Measurements from ENCODE around the gene PLXDC2. TPM values are rescaled to one million over a fixed set of nuclear protein-coding genes. Genes with fewer than 3 reads are reported as not detected.

The PLXDC2 gene
- total RNA-seq, 5 donors from 2014 or later (not counting 1 experiment from before 2014, with no cell fraction given): 0.49 to 1.1 (median 0.56) TPM

GRCh38 chr10:20254078-20254477 lies 437.8 kb downstream of the PLXDC2 start:
- H3K27me3 Mint-ChIP-seq: no peaks in the 10 kb centered on the region
- CTCF ChIA-PET: no interaction called here
- H3K36me3 Mint-ChIP-seq: no peaks in the 10 kb centered on the region
- Histone ChIP-seq H3K4me3 (ENCODE audit: control insufficient read depth in 1 of 2, extremely low read depth in 1 of 2, low read length in 1 of 2) (no peak overlapping the region), H3K36me3 (ENCODE audit: control insufficient read depth in 2 of 2, extremely low read depth in 1 of 2, insufficient read depth in 1 of 2, low read length in 1 of 2) (no peaks in the 10 kb centered on the region), H3K9me3 (no peaks in the 10 kb centered on the region), H3K27ac (ENCODE audit: low read length) (no peak overlapping the region), H3K4me1 (ENCODE audit: control insufficient read depth in 1 of 2, extremely low read depth in 1 of 2, insufficient read depth in 2 of 2, low read length in 2 of 2) (no peaks in the 10 kb centered on the region), H3K27me3 (replicated peaks in 1 of 2; ENCODE audit: control insufficient read depth in 2 of 2, extremely low read depth in 1 of 2, insufficient read depth in 2 of 2, low read length in 1 of 2) (no peaks in the 10 kb centered on the region)
- H3K4me3 Mint-ChIP-seq: no peak overlapping the region
- H3K9me3 Mint-ChIP-seq: peaks cover 0 to 13% (median 9%) of the 10 kb centered on the region in 3 donors
- ATAC-seq (replicated peaks in 1 of 4) (no peak), DNase-seq (no peak)
- no peak overlapping the region for H3K27ac Mint-ChIP-seq
- no CpG with 5 or more reads among the region's 3 CpGs for WGBS (ENCODE audit: insufficient coverage)
- no peaks in the 10 kb centered on the region for H3K4me1 Mint-ChIP-seq
- POLR2A ChIA-PET: no interaction called here

GRCh38 chr10:20254497-20254896 lies 438.3 kb downstream of the PLXDC2 start:
- Histone ChIP-seq H3K27ac (ENCODE audit: low read length) (no peak overlapping the region), H3K4me3 (ENCODE audit: control insufficient read depth in 1 of 2, extremely low read depth in 1 of 2, low read length in 1 of 2) (no peak overlapping the region), H3K4me1 (ENCODE audit: control insufficient read depth in 1 of 2, extremely low read depth in 1 of 2, insufficient read depth in 2 of 2, low read length in 2 of 2) (no peaks in the 10 kb centered on the region), H3K9me3 (no peaks in the 10 kb centered on the region), H3K36me3 (ENCODE audit: control insufficient read depth in 2 of 2, extremely low read depth in 1 of 2, insufficient read depth in 1 of 2, low read length in 1 of 2) (no peaks in the 10 kb centered on the region), H3K27me3 (replicated peaks in 1 of 2; ENCODE audit: control insufficient read depth in 2 of 2, extremely low read depth in 1 of 2, insufficient read depth in 2 of 2, low read length in 1 of 2) (no peaks in the 10 kb centered on the region)
- Mint-ChIP-seq H3K9me3 (peaks cover 0 to 14% (median 7%) of the 10 kb centered on the region in 3 donors), H3K27me3 (no peaks in the 10 kb centered on the region), H3K4me1 (no peaks in the 10 kb centered on the region), H3K4me3 (no peak overlapping the region), H3K36me3 (no peaks in the 10 kb centered on the region), H3K27ac (no peak overlapping the region)
- ATAC-seq (replicated peaks in 1 of 4): no peak
- DNase-seq: no peak
- ChIA-PET POLR2A (no interaction called here), CTCF (no interaction called here)
- WGBS (ENCODE audit: insufficient coverage): no CpG with 5 or more reads among the region's 1 CpG

DNA sequence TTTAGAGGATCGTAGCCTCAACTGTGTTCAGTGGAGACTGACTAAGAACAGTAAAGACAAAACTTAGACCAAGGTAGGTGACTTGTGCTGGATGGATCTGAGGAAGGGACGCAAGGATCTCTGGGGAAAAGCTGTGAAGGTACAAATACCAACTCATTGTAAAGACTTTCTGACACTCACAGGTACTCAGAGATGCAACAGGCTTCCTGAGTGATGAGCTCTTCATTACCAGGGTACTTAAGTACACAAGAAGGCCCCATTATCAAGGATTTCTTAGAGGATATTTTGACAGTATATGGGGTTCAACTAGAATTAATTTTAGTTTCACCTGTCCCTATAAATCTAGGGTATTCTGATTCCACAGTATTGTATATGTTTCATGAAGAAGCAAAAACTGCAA lies 440.7 kb downstream of the PLXDC2 start:
- no peak overlapping the region for H3K27ac Mint-ChIP-seq
- WGBS (ENCODE audit: insufficient coverage): no CpG with 5 or more reads among the region's 2 CpGs
- H3K36me3 ChIP-seq (ENCODE audit: control insufficient read depth in 2 of 2, extremely low read depth in 1 of 2, insufficient read depth in 1 of 2, low read length in 1 of 2): no peaks in the 10 kb centered on the region
- DNase-seq (no peak), ATAC-seq (replicated peaks in 1 of 4) (no peak)
- no peaks in the 10 kb centered on the region for H3K27me3 Mint-ChIP-seq
- H3K9me3 Mint-ChIP-seq: peaks cover 6 to 28% (median 6%) of the 10 kb centered on the region in 3 donors
- no peaks in the 10 kb centered on the region for H3K9me3 ChIP-seq
- H3K4me1 Mint-ChIP-seq: no peaks in the 10 kb centered on the region
- no peak overlapping the region for H3K4me3 Mint-ChIP-seq
- no peak overlapping the region for H3K27ac ChIP-seq (ENCODE audit: low read length)
- no peaks in the 10 kb centered on the region for H3K4me1 ChIP-seq (ENCODE audit: control insufficient read depth in 1 of 2, extremely low read depth in 1 of 2, insufficient read depth in 2 of 2, low read length in 2 of 2)
- no peak overlapping the region for H3K4me3 ChIP-seq (ENCODE audit: control insufficient read depth in 1 of 2, extremely low read depth in 1 of 2, low read length in 1 of 2)
- CTCF ChIA-PET: no interaction called here
- H3K27me3 ChIP-seq (replicated peaks in 1 of 2; ENCODE audit: control insufficient read depth in 2 of 2, extremely low read depth in 1 of 2, insufficient read depth in 2 of 2, low read length in 1 of 2): no peaks in the 10 kb centered on the region
- no peaks in the 10 kb centered on the region for H3K36me3 Mint-ChIP-seq
- POLR2A ChIA-PET: no interaction called here

DNA sequence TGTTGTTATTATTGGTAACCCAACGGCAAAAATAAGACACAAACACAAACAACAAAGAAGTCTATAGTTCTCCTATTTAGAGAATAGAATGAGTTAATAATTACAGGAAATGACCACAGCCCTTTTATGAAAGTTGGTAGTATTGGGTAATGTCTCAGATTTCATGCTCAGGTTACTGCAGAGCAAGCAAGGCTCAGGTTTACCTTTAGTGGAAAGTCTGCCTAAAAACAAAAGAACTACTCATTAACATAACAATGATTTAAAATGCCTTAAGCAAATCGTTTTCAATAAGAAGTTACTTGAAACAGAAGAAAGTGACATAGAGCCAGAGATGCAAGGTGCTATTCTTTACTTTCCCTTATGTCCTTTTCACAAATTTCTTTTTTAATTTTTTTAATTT lies 441.2 kb downstream of the PLXDC2 start:
- ChIA-PET CTCF (no interaction called here), POLR2A (no interaction called here)
- WGBS (ENCODE audit: insufficient coverage): no CpG with 5 or more reads among the region's 2 CpGs
- Histone ChIP-seq H3K4me3 (ENCODE audit: control insufficient read depth in 1 of 2, extremely low read depth in 1 of 2, low read length in 1 of 2) (no peak overlapping the region), H3K27ac (ENCODE audit: low read length) (no peak overlapping the region), H3K4me1 (ENCODE audit: control insufficient read depth in 1 of 2, extremely low read depth in 1 of 2, insufficient read depth in 2 of 2, low read length in 2 of 2) (no peaks in the 10 kb centered on the region), H3K27me3 (replicated peaks in 1 of 2; ENCODE audit: control insufficient read depth in 2 of 2, extremely low read depth in 1 of 2, insufficient read depth in 2 of 2, low read length in 1 of 2) (no peaks in the 10 kb centered on the region), H3K9me3 (no peaks in the 10 kb centered on the region), H3K36me3 (ENCODE audit: control insufficient read depth in 2 of 2, extremely low read depth in 1 of 2, insufficient read depth in 1 of 2, low read length in 1 of 2) (no peaks in the 10 kb centered on the region)
- DNase-seq: no peak
- Mint-ChIP-seq H3K9me3 (peaks cover 6 to 28% (median 6%) of the 10 kb centered on the region in 3 donors), H3K4me3 (no peak overlapping the region), H3K27ac (no peak overlapping the region), H3K27me3 (no peaks in the 10 kb centered on the region), H3K36me3 (no peaks in the 10 kb centered on the region), H3K4me1 (no peaks in the 10 kb centered on the region)
- ATAC-seq (replicated peaks in 1 of 4): no peak

DNA sequence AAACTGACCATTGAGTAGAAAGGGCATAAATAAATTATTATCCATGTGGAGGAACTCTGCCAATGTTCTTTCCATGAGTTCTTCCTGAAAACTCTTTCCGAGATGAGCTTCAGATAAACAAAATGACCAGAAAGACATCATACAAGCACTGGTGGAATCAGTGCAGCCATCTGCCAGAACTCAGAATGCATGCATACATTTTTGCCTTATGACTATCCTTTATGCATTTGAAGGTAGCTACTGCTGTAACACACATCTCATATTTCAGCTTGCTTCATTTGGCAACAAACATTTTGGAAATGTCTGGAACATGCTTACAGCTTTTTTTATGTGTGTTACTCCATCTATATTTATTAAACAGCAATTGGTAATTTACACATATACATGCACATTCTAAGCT lies 448.9 kb downstream of the PLXDC2 start:
- CTCF ChIA-PET: no interaction called here
- H3K27me3 Mint-ChIP-seq: no peaks in the 10 kb centered on the region

DNA sequence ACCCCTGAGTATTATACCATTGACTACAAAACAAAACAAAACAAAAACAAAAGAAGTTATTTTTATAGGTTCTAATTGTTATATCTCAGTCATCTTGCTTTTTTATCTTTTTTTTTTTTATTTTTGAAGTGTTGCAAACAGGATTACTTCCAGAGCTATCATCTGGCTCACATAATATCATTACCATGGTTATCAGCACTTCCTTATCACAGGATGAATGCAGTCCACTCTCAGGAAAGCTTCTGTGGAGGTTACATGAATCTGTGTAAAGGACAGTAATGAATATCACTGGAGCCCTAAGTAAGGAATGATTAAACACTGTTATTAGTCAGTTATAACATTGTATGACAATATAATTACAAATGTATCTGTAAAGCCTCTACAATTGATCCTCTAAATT lies 451.5 kb downstream of the PLXDC2 start:
- no peaks in the 10 kb centered on the region for H3K27me3 Mint-ChIP-seq
- ATAC-seq (replicated peaks in 1 of 4): no peak

More for the DNA sequence above, 448.9 kb downstream of the PLXDC2 start:
- H3K27me3 ChIP-seq (replicated peaks in 1 of 2; ENCODE audit: control insufficient read depth in 2 of 2, extremely low read depth in 1 of 2, insufficient read depth in 2 of 2, low read length in 1 of 2): no peaks in the 10 kb centered on the region
- no peaks in the 10 kb centered on the region for H3K9me3 ChIP-seq
- no peaks in the 10 kb centered on the region for H3K4me1 Mint-ChIP-seq
- POLR2A ChIA-PET: interaction anchor here in 1 of 2 donors (0.6 kb wide), 1 partner anchor 687 kb away, joined by 3 read pairs; no protein-coding TSS in a partner anchor
- H3K4me3 Mint-ChIP-seq: no peak overlapping the region
- H3K36me3 ChIP-seq (ENCODE audit: control insufficient read depth in 2 of 2, extremely low read depth in 1 of 2, insufficient read depth in 1 of 2, low read length in 1 of 2): no peaks in the 10 kb centered on the region
- peaks cover 8 to 13% (median 13%) of the 10 kb centered on the region in 3 donors for H3K9me3 Mint-ChIP-seq
- H3K4me1 ChIP-seq (ENCODE audit: control insufficient read depth in 1 of 2, extremely low read depth in 1 of 2, insufficient read depth in 2 of 2, low read length in 2 of 2): no peaks in the 10 kb centered on the region
- WGBS (ENCODE audit: insufficient coverage): 100% methylated on average over 1 of the region's 1 CpG
- H3K27ac Mint-ChIP-seq: no peak overlapping the region
- DNase-seq (no peak), ATAC-seq (replicated peaks in 1 of 4) (no peak)
- H3K36me3 Mint-ChIP-seq: no peaks in the 10 kb centered on the region
- no peak overlapping the region for H3K27ac ChIP-seq (ENCODE audit: low read length)
- H3K4me3 ChIP-seq (ENCODE audit: control insufficient read depth in 1 of 2, extremely low read depth in 1 of 2, low read length in 1 of 2): no peak overlapping the region

DNA sequence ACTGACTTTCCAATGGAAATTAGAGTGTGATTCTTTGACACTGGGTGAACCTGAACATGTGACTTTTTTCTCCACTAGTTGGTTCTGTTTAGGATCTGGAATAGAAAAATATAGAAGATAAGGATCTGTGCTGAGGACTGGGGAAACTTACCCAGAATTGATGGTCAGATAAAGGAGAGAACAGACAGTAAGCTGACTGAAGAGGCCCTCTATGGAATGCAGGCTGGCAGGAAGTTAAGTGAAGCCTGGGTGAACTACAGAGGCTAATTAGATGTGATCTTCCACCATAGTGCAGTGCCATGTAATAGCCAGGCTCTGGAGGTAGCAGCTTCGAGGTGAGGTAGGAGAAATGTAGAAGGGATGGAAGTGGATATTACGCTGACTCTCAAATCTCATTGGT lies 455.3 kb downstream of the PLXDC2 start:
- H3K4me3 Mint-ChIP-seq: no peak overlapping the region
- Histone ChIP-seq H3K27ac (ENCODE audit: low read length) (no peak overlapping the region), H3K36me3 (ENCODE audit: control insufficient read depth in 2 of 2, extremely low read depth in 1 of 2, insufficient read depth in 1 of 2, low read length in 1 of 2) (no peaks in the 10 kb centered on the region), H3K27me3 (replicated peaks in 1 of 2; ENCODE audit: control insufficient read depth in 2 of 2, extremely low read depth in 1 of 2, insufficient read depth in 2 of 2, low read length in 1 of 2) (no peaks in the 10 kb centered on the region), H3K4me1 (ENCODE audit: control insufficient read depth in 1 of 2, extremely low read depth in 1 of 2, insufficient read depth in 2 of 2, low read length in 2 of 2) (no peaks in the 10 kb centered on the region), H3K4me3 (ENCODE audit: control insufficient read depth in 1 of 2, extremely low read depth in 1 of 2, low read length in 1 of 2) (no peak overlapping the region), H3K9me3 (no peaks in the 10 kb centered on the region)
- ChIA-PET CTCF (no interaction called here), POLR2A (no interaction called here)
- H3K27ac Mint-ChIP-seq: no peak overlapping the region
- no peak for DNase-seq
- no peaks in the 10 kb centered on the region for H3K27me3 Mint-ChIP-seq
- H3K4me1 Mint-ChIP-seq: no peaks in the 10 kb centered on the region
- no CpG with 5 or more reads among the region's 2 CpGs for WGBS (ENCODE audit: insufficient coverage)
- no peak for ATAC-seq (replicated peaks in 1 of 4)
- H3K9me3 Mint-ChIP-seq: peaks cover 6 to 12% (median 11%) of the 10 kb centered on the region in 3 donors
- no peaks in the 10 kb centered on the region for H3K36me3 Mint-ChIP-seq

More for the DNA sequence above, 451.5 kb downstream of the PLXDC2 start:
- no peaks in the 10 kb centered on the region for H3K9me3 ChIP-seq
- CTCF ChIA-PET: no interaction called here
- H3K4me1 ChIP-seq (ENCODE audit: control insufficient read depth in 1 of 2, extremely low read depth in 1 of 2, insufficient read depth in 2 of 2, low read length in 2 of 2): no peaks in the 10 kb centered on the region
- peaks cover 6 to 13% (median 10%) of the 10 kb centered on the region in 3 donors for H3K9me3 Mint-ChIP-seq
- no peak overlapping the region for H3K4me3 Mint-ChIP-seq
- H3K36me3 ChIP-seq (ENCODE audit: control insufficient read depth in 2 of 2, extremely low read depth in 1 of 2, insufficient read depth in 1 of 2, low read length in 1 of 2): no peaks in the 10 kb centered on the region
- POLR2A ChIA-PET: no interaction called here
- no peaks in the 10 kb centered on the region for H3K27me3 ChIP-seq (replicated peaks in 1 of 2; ENCODE audit: control insufficient read depth in 2 of 2, extremely low read depth in 1 of 2, insufficient read depth in 2 of 2, low read length in 1 of 2)
- H3K27ac Mint-ChIP-seq: no peak overlapping the region
- H3K36me3 Mint-ChIP-seq: no peaks in the 10 kb centered on the region
- H3K4me1 Mint-ChIP-seq: no peaks in the 10 kb centered on the region
- no peak overlapping the region for H3K4me3 ChIP-seq (ENCODE audit: control insufficient read depth in 1 of 2, extremely low read depth in 1 of 2, low read length in 1 of 2)
- H3K27ac ChIP-seq (ENCODE audit: low read length): no peak overlapping the region
- no peak for DNase-seq

All from T-cell (primary cell).